HL-60 (cell line): Measurements from ENCODE around the gene HECW1.

Experiments used
- CTCF ChIP-seq: IDR thresholded peaks from one replicate; pipeline ENCODE4 v1.5.1; 2011; ENCODE audit warnings: low read length, control low read depth, inconsistent platforms; ENCODE audit not compliant: insufficient read depth
- GABPA ChIP-seq: IDR thresholded peaks from 2 replicates; pipeline ENCODE4 v1.6.1; 2012; ENCODE audit warnings: low read depth
- POLR2AphosphoS5 ChIP-seq: IDR thresholded peaks from 2 replicates; pipeline ENCODE4 v1.6.1; 2012; ENCODE audit warnings: low read depth
- REST ChIP-seq: IDR thresholded peaks from 2 replicates; pipeline ENCODE4 v1.6.1; 2012; ENCODE audit warnings: low read depth; ENCODE audit not compliant: insufficient replicate concordance

GRCh38 chr7:43136064-43136463, 23.6 kb downstream of the HECW1 start:
- TF ChIP-seq CTCF (no peak), POLR2AphosphoS5 (no peak), GABPA (no peak), REST (no peak)
